ENCODE measurements around the gene ANKRD55.
"Not testable (repeated sequence)": the region's sequence is repeated elsewhere in the genome, so short reads cannot be mapped to it uniquely, and the experiment has no call there.

DNA sequence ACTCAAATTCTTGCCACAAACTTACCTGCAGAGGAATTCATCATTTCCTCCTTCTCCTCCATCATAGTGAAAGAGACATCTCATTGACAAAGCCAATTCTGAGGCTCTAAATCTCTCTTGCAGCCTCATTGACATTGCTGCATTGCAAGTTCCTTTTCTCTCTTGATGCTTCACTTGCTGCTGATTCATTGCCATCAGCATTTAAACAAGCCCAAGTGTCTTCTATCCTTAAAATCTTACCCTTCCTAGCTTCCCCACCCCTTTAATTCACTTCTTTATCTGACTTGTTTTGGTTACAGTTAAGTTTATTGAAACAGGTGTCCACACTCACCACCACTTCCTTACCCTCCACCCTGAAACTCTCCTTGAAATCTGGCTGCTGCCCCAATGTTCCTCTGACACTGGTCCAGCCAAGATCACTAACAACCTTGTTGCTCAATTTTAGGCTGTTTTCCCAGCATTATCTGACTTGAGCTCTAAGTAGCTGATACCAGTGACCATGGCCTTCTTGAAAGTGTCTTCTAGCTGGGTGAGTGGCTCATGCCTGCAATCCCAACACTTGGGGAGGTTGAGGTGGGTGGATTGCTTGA, 152.0 kb downstream of the ANKRD55 start:
- TF ChIP-seq, protein P1, sequence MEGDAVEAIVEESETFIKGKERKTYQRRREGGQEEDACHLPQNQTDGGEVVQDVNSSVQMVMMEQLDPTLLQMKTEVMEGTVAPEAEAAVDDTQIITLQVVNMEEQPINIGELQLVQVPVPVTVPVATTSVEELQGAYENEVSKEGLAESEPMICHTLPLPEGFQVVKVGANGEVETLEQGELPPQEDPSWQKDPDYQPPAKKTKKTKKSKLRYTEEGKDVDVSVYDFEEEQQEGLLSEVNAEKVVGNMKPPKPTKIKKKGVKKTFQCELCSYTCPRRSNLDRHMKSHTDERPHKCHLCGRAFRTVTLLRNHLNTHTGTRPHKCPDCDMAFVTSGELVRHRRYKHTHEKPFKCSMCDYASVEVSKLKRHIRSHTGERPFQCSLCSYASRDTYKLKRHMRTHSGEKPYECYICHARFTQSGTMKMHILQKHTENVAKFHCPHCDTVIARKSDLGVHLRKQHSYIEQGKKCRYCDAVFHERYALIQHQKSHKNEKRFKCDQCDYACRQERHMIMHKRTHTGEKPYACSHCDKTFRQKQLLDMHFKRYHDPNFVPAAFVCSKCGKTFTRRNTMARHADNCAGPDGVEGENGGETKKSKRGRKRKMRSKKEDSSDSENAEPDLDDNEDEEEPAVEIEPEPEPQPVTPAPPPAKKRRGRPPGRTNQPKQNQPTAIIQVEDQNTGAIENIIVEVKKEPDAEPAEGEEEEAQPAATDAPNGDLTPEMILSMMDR (conservative IDR thresholded peaks at IDR 0.05; ENCODE audit: low read length), result not testable (repeated sequence)
- not testable (repeated sequence) for TF ChIP-seq EZH2phosphoT487 (IDR thresholded peaks at IDR 0.05; ENCODE audit: borderline replicate concordance, low read depth, low read length)
